HuH-7 (cell line): Measurements from ENCODE around the gene CACNG4.
"Not testable (repeated sequence)": the region's sequence is repeated elsewhere in the genome, so short reads cannot be mapped to it uniquely, and the experiment has no call there.

Experiments used
- DNase-seq: peaks from one replicate; pipeline ENCODE4 v3.0.0; 2011; ENCODE audit warnings: low spot score

CACNG4 gene

DNA sequence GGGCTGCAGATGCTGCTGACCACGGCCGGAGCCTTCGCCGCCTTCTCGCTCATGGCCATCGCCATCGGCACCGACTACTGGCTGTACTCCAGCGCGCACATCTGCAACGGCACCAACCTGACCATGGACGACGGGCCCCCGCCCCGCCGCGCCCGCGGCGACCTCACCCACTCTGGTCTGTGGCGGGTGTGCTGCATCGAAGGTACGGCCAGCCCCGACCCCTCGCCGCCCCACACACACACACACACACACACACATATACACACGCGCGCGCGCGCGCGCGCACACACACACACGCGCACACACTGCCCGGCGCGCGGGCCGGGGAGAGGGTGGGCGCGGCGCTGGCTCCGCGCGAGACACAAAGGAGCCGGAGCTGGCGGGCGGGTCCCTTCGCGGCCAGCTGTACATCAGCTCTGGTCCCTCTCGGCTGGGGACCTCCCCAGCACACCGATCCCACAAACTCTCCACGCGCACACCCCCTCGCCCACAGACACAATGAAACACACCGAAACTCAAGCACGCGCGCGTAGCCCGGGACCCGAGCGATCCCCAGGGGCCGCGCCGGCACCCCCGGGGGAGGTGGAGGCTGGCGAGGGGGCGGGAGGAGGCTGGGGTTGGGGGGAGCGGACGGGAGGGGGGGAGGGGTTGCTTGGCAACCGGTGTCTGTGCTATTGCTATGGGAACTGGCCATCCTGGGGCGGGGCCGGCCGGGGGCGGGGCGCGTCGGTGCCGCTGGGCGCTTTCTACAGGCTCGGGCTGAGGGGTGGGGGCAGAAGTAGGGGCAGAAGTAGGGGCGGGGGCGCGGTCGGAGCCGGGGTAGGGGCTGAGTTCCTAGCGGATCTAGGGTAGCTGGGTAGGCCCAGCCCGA, 658 bp downstream of the CACNG4 start:
- peak; percentile 45 for DNase-seq

- DNase-seq: no peak
Measured at GRCh38 chr17:66965801-66966262, 1.3 kb downstream of the CACNG4 start.

DNA sequence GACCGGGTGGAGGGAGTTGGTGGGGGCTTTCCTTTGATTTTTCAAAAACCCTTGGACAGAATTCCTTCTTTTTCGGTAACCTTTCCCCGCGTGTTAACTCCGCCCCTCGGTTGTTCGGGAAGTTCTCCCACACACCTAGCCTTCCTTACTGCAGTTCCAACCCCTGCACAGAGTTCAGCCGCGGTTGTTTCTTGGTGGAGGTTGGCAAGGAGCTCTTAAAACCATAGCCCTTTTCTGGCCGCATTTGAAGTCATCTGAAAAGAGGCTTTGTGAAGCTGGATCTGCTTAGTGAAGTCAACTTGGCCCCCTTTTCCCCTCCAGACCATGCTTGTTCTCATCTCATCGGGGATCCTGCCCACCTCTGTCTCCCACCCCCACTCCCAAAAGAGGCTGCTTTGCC, 1.8 kb downstream of the CACNG4 start:
- DNase-seq: no peak

DNA sequence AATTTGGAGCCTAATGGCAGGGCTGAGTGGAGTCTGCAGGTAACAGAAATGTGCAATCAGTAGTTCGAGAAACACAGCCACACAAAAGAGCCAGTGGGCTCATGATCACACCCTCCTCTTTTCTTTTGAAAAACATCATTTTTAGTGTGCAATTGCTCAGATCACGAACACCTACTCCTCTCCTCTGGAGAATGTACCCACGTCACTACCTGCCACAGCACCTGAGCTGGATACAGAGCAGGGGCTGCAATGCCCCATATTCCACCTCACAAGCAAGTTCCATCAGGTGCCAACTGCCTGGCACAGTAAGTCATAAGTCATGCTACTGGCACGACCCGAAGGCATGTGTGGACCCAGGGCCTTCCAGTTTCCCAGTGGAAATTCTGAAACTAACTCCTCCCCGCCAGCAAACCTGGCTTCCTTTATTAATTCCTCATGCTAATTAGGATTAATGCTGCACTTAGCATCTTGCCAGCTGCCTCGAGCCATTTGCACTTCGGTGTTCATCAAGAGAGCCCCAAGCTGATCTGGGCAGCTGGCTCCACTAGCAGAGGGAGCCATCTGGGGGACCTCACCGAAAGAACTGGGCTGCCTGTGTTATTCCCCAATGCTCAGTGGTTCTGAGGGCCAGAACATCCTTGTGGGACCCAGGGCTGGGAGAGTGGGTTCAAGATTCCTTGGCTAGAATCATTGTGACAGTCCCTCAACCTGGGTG, 2.4 kb downstream of the CACNG4 start:
- no peak for DNase-seq

GRCh38 chr17:66967837-66968543, 3.5 kb downstream of the CACNG4 start:
- no peak for DNase-seq

DNA sequence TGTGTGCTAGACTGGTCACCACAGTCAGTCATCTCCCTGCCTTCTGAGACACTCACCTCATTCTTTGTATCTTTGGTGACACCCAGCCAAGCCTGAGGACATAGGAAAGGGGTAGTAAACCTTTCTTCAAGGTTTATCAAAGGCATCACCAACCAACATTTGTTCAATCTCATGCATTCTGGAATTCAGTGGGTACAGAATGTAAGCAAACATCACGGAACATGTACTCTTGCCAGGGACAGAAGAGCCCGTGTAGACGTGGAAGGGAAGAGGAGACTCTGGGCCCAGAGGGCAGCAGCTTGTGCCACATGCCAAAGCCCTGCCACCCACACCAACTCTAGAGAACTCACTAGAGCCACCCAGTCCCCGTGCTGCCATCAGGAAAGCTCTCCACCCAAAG, 4.4 kb downstream of the CACNG4 start:
- DNase-seq: no peak

GRCh38 chr17:66970140-66970539, 5.6 kb downstream of the CACNG4 start:
- DNase-seq: no peak

DNA sequence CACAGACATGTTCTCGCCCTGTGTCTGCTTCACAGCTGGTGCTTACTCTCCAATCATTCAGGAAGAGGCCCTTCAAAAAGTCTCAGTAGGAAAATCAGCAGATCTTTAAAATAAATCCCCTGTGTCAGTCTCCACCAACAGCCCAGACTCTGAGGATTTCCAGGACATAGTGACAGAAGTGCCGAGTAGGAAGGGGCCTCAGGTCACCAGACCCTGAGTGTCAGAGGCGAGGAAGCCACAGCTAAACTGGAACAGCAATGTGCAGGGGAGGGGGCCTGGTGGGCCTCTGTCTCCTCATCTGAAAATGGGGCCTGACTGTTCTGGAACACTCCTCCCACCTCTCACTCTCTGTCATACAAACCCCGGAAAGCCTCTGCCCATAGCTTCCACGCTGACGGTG, 6.3 kb downstream of the CACNG4 start:
- no peak for DNase-seq

- DNase-seq: no peak
Measured at GRCh38 chr17:66971264-66971663, 6.8 kb downstream of the CACNG4 start.

DNA sequence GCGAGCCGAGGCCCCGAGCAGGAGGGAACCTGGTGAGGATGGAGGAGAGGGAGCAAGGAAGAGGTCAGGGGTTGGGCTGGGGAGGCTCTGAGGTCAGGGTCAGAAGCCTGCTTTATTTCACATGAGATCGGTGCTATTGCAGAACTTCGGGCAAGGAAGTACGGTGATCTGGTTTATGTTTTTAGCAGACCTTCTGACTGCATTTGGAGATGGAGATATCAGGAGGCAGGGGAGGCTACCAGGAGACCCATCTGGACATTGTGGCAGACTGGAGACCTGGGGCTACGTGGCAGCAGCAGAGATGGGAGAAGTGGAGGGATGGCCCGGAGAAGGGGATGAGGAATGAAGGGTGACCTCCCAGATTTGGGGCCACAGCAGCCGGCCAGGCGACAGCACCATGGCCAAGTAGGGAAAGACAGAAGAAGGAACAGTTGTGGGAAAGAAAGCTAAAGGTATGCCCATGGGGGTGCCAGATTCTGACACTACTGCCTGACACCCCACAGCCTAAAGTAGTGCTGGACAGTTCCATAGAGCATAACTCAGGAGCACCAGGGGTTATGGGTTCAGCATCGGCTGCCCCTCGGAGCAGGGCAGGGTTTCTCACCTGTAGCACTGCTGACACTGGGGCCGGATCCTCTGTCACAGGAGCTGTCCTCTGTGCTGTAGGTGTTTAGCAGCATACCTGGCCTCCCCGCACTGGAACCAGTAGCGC, 7.4 kb downstream of the CACNG4 start:
- no peak for DNase-seq

DNA sequence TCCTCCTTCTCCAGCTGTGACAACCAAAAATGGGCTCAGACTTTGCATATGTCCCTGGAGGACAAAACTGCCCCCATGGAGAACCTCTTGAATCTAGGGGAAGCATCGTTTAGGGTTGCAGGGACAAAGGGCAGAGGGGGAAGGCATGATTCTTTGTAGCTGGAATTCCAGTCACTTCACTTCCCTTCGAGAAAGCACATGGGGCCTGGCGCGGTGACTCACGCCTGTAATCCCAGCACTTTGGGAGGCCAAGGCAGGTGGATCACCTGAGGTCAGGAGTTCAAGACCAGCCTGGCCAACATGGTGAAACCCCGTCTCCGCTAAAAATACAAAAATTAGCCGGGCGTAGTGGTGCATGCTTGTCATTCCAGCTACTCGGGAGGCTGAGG, 7.9 kb downstream of the CACNG4 start:
- DNase-seq: not testable (repeated sequence)

GRCh38 chr17:66975188-66975587, 10.7 kb downstream of the CACNG4 start:
- no peak for DNase-seq

DNA sequence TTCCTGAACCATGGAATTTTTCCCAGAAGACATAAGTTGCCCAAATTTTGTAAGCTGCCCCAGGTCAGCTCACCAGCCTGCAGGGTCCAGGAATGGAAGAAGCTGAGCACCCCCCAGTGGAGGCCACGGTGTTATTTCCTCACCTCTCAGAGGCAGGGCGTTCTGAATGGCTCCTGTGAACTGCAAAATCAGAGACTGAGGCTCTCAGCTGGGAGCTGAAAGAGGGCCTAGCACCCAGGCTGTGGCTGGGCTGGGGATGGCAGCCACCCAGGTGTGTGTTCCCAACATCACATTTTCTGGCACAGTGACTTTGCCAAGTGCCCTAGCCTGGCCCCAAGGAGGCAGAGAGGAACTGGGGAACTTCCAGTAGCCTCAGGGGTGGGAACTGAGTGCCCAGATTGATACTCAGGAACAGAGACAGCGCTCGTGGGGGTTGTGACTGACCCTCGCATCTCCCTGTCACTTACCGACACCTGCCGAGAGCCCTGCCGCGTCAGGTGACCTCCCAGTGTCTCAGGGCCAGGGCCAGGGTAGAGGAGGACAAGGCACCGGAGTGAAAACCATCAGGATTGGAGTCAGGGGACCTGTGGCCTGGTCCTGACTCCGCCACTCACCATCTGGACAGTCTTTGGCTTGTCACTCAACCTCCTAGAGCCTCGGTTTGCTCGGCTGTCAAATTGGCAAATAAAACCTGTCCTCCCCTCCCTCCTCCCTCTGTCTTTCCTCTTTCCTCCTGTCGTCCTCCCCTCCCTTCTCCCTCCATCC, 11.3 kb downstream of the CACNG4 start:
- peak; percentile 62 for DNase-seq

DNA sequence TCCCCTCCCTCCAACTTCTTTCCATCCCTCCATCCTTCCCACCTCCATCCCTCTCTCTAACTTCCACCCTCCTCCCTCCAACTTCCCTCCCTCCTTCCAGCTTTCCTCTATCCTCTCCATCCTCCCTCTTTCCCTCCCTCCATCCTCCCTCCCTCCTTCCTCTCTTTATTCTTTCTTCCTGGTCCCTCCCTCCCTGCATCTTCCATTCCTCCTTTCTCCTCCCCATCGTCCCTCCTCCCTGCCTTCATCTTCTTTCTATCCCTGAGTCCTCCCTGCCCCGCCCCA, 11.8 kb downstream of the CACNG4 start:
- no peak for DNase-seq

GRCh38 chr17:66976781-66977201, 12.3 kb downstream of the CACNG4 start:
- DNase-seq: no peak

DNA sequence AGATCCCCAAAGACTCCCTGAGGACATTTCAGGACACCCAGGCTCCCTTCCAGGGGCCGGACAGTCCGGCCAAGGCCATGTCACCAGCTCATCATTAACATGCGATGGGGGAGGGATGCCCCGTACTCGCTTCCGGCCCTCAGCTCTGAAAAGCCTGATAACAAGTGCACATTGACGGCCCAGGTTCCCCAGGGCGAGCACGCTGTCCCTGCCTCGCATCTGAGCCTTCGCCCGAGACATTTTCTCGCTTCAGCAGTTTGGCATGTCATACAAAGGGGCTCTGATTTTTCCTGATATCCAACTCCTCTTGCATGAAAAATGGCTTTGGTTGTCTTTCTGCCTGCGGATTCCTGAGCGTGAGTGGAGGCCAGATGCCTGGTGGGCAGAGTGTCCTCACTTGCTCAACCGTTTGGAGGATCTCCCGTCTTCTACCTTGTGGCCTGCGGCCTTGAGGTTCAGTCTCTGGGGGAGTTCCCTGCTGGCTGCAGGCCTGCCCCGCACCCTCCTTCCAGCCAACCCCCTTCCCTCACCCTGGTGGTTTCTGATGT, 14.1 kb downstream of the CACNG4 start:
- no peak for DNase-seq

DNA sequence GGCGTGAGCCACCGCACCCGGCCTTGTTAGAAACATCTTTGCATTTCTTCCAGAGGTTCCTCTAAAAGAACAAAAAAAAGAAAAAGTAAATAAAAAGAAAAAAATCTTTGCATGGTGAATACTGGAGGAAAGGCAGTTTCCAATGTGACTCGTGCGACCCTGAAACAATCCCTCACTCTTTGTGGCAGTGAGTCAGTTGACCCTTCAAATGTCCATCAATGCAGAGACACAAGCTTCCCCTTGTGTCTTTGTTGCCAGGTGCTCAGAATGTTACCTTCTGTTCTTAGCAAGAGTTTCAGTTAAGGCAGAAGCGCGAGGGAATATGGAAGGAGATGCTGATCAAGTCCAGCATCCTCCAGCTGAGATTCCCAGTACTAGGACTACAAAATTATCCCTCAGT, 16.4 kb downstream of the CACNG4 start:
- no peak for DNase-seq

DNA sequence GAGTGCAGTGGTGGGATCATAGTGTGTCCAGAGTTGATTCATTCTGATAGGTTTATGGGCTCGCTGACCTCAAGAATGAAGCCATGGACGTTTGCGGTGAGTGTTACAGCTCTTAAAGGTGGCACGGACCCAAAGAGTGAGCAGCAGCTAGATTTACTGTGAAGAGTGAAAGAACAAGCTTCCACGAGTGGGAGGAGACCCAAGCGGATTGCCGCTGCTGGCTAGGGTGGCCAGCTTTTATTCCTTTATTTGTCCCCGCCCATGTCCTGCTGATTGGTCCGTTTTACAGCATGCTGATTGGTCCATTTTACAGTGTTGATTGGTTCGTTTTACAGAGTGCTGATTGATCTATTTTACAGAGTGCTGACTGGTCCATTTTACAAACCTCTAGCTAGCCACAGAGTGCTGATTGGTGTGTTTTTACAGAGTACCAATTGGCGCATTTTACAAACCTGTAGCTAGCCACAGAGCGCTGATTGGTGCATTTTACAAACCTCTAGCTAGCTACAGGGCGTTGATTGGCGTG, 17.5 kb downstream of the CACNG4 start:
- no peak for DNase-seq

GRCh38 chr17:66983414-66984021, 19.0 kb downstream of the CACNG4 start:
- DNase-seq: no peak

DNA sequence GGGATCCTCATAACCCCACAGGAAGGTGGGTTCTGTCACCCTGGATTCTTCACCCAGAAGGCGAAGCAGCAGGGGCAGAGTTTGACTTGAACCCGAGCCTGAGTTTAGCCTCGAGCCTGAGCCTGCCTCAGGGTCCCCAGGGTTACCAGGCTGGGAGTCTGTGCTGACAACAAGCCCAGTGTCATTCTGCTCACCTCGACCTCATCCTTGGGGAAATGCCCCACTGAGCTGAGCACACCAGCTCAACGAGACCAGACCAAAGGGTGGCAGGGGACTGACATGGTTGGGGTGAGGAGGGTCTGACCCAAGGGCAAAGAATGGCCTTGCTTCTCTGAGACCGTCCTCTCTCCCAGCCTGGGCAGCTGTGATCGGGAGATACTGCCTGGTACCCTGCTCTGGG, 20.2 kb downstream of the CACNG4 start:
- no peak for DNase-seq
